GM21515 (cell line): ENCODE results near the gene ETNK1.

ENCODE experiments used
- ATAC-seq: cut with Tn5 transposase; IDR thresholded peaks from one replicate; pipeline ENCODE4 v1.9.1; 2021; ENCODE audit not compliant: unreplicated experiment

The ETNK1 gene

DNA sequence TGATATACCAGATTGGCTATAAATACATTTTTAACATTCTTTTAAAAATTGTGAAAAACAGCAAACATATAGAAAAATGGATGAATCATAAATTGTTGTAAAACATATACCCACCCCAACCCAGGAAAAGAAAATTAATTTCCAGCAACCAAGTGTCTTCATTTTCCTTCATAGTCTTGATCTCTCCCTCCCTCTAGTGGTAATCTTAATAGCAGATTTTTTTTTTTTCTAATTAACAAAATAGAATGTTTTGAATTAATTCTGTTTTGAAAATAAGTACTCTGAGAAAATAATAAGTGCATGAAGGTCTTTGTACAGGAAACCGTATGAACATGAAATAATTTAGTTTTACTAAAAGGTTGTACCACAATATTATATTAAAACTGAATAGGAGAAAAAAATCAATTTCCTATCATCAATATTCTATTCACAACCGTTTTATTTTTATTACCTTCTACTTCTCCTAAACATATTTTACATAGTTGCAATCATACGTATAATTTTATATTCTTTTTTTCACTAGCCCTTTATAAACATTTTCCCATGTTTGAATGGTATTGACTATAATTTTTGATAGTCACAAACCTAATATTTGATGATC lies 7.0 kb downstream of the ETNK1 start:
- ATAC-seq, result no peak

DNA sequence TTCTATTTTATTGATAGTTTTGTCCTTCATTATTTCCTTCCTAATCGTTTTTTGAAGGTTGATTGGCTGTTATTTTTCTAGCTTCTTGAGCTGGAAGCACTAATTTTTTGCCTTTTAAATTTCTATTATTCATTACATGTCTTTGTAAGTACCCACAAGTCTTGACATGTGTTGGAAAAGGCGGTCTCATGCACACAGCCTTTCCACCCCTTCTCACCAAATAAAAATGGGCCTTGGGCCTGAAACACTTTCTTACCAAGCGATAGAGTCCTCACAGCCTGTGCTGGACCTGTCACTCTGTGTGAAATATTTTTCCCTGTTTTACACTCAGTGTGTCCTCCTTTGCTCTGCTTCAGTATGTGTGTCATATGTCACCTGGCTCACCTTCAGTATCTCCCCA lies 9.9 kb downstream of the ETNK1 start:
- ATAC-seq, result no peak

DNA sequence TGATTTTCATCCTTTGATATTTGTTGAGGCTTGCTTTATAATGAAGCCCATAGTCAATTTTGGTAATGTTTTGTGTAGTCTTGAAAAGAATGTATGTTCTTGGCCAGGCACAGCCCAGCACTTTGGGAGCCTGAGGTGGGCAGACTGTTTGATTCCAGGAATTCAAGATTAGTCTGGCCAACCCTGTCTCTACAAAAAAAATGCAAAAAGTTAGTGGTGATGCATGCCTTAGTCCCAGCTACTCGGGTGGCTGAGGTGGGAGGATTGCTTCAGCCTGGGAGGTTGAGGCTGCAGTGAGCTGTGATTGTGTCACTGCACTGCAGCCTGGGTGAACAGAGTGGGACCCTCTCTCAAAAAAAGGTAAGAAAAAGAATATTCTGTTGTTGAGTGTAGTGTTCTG lies 10.8 kb downstream of the ETNK1 start:
- no peak for ATAC-seq

DNA sequence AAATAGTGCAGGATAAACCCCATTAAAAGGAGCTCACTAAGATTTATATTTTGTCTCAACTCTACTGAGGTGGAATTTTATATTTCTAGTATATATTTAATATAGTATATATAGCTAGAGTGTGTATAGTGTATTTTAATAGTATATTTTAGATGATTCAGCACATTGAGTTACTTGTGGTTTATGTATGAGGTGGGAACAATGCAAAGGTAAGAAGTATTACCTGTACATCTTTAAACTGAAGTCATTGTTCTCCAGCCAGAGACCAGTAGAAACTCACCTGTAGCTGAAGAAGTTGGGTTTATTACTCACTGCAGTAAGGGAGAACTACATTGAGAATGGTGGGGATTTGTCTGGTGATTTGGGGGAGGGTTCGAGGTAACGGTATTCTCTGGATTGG lies 15.9 kb downstream of the ETNK1 start:
- ATAC-seq, result no peak

DNA sequence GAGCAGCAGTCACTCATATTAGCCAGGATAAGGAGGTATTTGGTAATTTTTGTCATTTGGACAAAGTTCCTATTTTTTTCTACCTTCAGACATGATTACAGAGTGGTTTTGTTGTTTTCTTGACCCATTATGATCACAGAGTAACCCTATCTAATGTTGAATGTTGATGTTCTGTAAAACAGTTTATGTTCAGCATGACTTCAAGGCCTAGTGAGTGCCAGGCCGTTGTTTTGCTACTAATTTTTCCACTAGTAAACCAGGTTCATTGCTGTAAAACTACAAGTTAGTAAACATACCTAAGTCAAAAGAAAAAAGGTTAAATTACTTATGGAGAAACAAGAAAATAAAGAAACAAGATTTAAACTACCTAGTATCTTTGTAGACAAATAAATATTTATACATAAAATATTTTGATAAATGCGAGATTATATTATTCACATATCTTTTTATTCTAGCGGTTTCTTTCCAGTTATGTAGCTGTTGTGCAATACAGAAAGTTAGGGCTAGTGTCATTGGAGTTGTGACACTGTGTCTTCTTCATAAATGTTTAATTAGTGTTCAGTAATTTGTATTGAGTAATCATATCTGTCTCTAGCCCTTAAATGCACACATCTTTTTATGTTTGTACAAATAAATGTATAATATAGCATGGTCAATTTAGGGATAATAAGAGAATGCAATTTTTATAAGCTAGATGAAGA lies 16.5 kb downstream of the ETNK1 start:
- ATAC-seq, result no peak

DNA sequence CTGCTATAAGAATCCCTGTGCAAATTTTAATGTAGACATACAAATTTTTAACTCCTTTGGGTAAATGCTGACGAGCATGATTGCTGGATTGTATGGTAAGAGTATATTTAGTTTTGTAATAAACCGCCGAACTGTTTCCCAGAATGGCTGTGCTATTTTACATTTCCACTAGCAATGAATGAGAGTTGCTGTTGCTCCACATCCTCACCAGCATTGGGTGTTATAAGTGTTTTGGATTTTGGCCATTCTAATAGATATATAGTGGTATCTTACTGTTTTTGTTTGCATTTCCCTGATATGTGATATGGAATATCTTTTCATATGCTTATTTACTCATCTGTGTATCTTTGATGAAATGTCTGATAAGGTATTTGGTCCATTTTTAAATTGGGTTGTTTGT lies 23.7 kb downstream of the ETNK1 start:
- ATAC-seq, result no peak

DNA sequence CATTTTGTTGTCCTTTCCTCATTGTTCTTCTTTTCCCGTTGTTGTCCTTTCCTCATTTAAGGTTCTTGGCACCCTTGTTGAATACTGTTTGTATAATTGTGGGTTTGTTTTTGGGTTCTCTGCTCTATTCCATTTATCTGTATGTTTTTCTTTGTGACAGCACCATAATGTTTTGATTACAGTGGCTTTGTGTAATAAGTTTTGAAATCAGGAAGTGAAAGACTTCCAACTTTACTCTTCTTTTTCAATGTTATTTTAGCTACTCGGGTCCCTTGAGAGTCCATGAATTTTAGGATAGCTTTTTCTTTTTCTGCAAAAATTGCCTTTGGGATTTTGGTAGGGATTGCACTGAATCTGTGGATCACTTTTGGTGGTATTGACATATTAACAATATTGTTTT lies 28.1 kb downstream of the ETNK1 start:
- ATAC-seq, result no peak

DNA sequence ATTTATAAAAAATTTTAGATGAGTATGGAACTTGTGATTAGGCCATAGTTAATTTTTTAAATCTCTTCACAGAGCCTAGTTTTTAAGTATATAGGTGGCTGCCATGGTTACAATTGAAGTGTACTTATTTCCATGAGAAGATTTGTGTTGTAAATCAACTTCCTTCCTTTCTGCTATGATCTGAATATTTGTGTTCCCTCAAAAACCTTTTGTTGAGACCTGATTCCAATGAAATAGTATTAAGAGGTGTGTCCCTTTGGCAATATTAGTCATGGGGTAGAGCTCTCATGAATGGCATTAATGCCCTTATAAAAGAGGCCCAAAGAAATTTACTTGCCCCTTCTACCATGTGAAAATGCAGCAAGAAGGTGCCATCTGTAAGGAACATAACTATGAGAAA lies 28.8 kb downstream of the ETNK1 start:
- ATAC-seq, result no peak

DNA sequence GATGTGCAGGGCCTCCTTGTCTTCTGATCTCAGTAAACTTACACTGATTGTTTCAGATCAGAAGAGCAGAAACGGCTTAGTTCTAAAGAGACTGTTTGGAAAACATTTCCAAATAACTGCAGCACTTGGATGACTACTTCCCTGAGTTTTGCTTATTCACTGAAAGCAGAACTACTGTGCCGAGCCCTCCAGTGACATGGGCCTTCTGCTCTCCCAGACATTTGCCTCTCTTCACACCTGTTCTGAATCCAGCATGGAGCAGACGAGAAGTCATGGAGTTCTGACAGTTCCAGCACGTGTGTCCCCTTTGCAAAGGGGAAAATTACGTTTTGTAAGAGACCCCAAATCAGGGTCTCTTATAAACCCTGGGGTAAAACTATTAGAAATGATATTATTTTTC lies 31.4 kb downstream of the ETNK1 start:
- ATAC-seq, result no peak

DNA sequence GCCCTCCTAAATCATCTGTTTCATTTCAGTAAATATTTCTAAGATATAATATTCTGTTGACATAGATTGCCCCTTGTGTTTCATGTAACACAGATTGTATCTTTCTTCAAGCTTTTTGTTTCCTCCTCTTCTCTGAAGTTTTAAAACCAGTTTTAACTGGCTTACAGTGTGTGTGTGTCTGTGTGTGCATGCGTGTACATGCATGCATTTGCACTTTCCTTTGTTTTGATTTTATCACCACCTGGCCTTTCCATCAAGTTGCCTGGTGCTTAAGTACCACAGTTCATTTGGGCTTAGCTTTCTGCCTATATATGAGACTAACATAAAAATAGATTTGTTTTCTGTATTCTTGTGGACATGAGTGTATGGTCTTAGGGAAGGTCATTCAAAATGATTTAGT lies 31.9 kb downstream of the ETNK1 start:
- ATAC-seq, result no peak

DNA sequence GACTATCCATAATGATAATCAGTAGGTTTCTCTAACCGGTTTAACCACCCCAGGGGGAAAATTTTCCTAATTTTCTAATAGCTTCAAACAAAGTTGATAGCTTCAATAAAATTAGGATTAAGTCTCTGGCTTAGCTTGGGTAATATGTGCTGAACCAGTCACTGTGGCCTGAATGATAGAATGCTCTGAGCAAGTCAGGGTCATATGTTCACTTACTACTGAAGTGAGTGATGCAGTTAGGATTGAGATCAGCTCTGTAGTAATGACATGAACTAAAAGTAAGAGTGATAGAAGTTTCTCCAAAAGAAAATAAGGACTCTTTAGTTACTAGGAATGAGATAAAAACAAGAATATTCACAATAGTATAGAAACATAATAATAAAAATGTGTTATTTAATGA lies 32.6 kb downstream of the ETNK1 start:
- ATAC-seq, result no peak

DNA sequence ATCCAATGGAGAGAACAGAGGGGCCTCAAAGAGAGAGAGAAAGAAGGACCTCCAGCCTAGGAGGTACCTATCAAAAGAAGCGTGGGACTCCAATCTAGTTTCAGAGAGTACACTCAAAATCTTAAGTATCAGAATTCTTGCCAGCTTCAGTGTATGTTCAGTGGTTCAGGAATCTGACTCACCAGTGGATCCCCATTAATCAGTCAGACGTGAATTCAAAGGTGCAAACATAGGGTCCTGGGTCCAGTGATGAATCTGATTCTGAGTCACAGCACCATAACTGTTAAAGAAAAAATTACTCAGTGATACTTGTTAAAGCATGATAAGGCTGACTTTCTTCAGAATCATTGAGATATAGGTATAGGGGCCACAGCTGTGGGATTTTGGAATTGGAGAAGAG lies 33.2 kb downstream of the ETNK1 start:
- no peak for ATAC-seq

DNA sequence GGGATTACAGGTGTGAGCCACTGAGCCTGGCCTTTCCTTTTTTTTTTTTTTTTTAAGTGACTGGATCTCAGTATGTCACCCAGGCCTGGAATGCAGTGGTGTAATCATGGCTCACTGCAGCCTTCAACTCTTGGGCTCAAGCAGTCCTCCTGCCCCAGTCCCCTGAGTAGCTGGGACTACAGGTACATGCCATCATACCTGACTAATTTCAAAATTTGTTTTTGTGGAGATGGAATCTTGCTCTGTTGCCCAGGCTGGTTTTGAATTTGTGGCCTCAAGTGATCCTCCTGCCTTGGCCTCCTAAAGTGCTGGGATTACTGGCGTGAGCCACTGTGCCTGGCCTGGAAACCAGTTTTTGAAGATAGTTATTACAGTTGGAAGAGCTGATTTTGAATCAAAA lies 37.4 kb downstream of the ETNK1 start:
- no peak for ATAC-seq

DNA sequence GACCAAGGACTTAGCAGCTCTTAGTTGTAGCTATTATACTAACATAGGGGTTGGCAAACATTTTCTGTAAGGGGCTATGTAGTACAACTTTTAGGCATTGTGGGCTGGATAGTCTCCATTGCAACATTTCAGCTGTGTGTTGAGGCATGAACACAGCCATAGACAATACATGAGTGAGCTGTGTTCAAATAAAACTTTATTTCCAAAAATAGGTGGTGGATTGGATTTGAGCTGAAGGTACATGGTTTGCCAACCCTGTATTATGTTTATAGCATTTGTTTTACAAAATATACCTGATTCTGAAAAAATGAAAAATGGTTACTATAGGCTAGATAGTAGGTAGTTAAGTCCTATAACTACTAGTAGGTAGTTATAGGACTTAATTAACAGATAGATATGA lies 40.5 kb downstream of the ETNK1 start:
- ATAC-seq, result no peak

DNA sequence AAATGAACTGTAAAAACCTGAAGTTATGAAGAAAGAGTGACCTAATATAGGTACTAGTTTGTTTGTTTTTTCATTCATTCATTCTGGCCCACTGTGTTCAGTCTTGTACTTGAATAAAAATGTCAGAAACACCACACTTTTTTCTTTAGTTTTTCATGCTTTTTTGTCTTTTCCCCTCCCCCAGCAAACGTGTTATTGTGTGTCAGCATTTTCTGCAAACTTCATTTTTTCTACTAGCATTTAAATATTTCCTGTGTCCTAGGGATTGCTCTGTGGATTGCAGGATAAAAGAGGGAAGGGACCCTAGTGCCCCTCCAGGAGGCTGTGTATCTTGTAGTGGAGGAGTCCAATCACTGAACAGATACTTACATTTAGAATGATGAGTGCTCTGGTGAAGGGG lies 42.2 kb downstream of the ETNK1 start:
- no peak for ATAC-seq

DNA sequence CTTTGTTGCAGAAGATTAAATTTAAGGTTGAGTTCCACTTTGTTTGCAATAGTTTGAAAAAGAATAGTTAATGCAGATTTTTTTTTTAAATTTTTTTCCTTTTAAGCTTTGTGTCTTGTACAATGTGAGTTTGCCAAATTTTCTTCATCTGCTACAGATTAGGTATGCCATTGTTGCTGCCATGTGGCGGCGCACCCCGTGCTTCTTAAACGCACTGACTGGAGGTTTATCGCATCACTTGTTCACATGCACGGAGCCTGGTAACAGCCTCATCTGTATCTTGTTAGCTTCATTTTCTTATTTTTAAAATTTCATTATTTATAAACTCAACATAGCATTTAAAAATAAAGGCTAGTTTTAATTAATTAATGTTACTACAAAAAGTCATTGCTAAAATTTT lies 43.5 kb downstream of the ETNK1 start:
- no peak for ATAC-seq

DNA sequence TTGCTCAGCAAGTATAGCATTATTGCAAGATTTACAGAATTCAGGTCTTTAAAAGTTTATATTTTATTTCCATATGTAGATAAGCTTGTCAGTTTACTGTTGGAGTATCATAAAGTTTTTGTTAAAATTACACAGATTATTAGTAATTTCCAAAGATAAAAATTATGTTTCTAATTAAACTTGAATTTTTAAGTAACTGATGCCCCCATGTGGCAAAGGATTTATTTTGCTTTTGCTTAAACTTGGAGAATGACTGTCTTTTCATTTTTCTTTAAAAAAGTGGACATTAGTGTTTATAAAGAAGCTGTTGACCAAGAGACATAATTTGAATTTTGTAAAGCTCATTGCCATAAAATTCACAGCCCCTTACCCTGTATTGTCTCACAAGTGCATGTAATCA lies 45.8 kb downstream of the ETNK1 start:
- ATAC-seq, result no peak

DNA sequence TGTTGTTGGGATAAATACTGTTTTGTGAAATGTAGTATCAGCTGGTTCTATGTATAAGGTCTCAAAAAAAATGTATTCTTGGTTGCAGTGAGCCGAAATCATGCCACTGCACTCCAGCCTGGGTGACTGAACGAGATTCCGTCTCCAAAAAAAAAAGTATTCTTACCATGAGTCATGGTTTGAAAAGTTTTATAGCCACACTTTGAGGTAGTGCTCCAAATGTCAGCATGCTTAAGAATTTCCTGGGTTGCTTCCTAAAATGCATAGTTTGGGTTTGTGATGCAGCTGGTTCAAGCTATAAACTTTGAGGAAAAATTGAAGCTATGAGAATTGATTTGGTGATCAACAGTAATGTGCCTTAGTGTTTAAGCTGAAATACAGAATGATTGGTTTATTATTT lies 48.0 kb downstream of the ETNK1 start:
- no peak for ATAC-seq

DNA sequence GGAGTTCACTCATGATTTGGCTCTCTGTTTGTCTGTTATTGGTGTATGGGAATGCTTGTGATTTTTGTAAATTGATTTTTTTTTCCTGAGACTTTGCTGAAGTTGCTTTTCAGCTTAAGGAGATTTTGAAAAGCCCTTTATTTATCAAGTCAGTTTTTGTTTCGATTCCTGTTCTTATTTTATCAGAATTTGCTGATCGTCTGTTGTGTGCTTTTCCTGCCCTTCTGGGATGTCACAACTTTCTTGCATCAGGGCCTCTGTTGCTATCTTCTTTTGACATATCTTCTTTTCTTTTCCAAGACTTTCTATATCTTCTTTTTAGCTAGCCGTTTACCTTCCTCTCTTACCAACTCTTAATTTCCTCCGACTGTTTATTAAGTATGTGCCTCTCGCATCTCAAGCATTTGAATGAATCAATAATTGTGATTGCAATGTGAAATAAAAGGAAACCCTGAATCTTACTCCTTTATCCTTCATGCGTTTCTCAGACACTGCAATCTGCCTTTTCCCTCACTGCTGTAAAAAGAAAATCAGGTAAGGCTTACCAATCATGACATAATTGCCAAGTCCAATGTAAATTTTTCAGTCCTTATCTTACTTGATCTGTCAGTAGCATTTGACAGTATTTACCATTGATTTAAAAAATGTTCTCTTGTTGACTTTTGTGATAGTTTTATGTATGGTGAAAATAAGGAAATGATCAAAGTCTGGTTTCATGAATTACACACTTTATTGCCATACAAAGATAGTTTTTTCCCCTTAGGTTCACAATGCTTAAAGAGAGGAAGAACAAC lies 53.0 kb downstream of the ETNK1 start:
- no peak for ATAC-seq

DNA sequence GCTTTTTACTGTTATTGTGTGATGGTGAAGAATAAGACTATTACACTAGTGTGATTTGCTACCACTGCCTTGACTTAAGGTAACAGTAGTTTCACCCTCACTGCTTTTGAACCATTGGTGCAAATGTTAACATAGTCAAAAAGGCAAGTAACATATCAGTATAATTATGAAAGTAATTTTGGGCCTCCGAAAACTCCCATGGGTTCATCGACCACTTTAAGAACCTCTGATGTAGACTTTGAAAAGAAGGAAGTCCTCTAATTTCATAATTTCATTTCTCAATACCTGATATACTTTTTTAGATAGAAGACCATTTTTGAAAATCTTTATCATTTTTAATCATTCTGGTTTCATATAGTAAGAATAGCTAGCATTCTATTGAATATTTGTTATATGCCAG lies 57.7 kb downstream of the ETNK1 start:
- no peak for ATAC-seq

DNA sequence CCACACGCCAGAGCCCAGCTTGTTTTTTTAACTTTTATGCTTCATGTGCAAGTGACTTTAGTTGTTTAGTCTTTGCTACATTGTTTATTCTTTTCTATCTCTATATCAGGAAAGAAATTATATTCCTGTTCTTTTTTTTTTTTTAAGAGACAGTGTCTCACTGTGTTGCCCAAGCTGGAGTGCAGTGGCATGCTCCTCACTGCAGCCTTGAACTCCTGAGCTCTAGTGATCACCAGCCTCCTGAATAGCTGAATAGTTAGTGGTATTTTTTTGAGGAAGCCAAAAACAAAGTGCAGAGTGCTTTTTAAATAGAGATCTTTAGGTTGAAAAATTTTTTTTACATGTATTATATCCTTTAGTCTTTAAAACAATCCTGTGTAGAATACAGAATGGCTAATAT lies 58.2 kb downstream of the ETNK1 start:
- no peak for ATAC-seq
